Progenitor cell of endocrine pancreas (in vitro differentiated cells): Measurements from ENCODE around the gene VWA8. TPM values are rescaled to one million over a fixed set of nuclear protein-coding genes. Genes with fewer than 3 reads are reported as not detected.

Source experiments
- DNase-seq: peaks from one replicate; pipeline ENCODE4 v3.0.0; 2021; ENCODE audit warnings: low spot score; ENCODE audit not compliant: unreplicated experiment
- H3K27ac Mint-ChIP-seq: 2 replicates; pipeline ENCODE4 v1.8.0; 2021; ENCODE audit warnings: mild to moderate bottlenecking, moderate library complexity, mixed read lengths
- H3K27me3 Mint-ChIP-seq: 2 replicates; pipeline ENCODE4 v1.8.0; 2021; ENCODE audit warnings: mixed read lengths
- H3K36me3 Mint-ChIP-seq: 2 replicates; pipeline ENCODE4 v1.8.0; 2022; ENCODE audit warnings: mixed read lengths; ENCODE audit not compliant: insufficient read depth
- H3K4me1 Mint-ChIP-seq: 2 replicates; pipeline ENCODE4 v1.8.0; 2021; ENCODE audit warnings: low read depth, mixed read lengths
- H3K4me3 Mint-ChIP-seq: 2 replicates; pipeline ENCODE4 v1.8.0; 2021; ENCODE audit warnings: low read depth, mild to moderate bottlenecking, moderate library complexity, mixed read lengths
- H3K9me3 Mint-ChIP-seq: 2 replicates; pipeline ENCODE4 v1.8.0; 2021; ENCODE audit warnings: low read depth, mixed read lengths
- CTCF ChIP-seq: fragments of 200-600 bp; sonication (generic); IDR thresholded peaks from one replicate; pipeline ENCODE4 v1.5.0; 2021; ENCODE audit warnings: antibody characterized with exemption, mild to moderate bottlenecking; ENCODE audit not compliant: unreplicated experiment
- total RNA-seq: library from RNA; stranded (reverse); gene quantifications from 2 replicates; pipeline ENCODE4 v1.2.1, GENCODE V29; 2021

Gene VWA8
- total RNA-seq, 1 donor from 2014 or later, result 24.1 TPM

DNA sequence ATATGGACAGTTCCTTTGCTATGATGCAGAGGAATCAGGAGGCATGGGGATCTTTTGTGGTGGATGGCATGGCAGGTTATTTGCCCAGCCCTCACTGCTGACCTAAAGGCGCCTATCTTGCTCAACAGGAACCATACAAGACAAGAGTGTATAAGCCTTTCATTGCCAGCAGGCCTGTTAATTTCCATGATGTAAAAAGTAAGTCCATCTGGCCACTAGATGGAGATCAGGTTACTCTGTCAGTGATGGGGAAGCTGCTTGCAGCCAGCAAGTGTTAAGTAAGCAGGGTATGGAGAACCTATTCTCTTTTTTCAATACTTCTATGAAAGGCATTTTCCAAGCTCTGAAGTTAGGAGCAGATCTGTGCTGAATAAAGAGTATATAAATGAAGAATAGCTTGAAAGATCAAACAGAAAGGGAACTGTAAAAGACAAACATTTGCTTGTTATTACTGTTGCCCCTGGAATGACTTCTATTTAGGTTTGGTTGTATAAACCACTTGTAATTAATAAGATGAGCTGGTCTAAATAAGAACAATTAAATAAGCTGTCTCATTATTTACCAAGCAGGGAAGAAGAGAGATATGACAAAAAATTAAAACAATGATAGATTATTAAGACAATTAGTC lies 292.7 kb downstream of the VWA8 start:
- no peaks in the 10 kb centered on the region for H3K27me3 Mint-ChIP-seq
- peak; percentile 15 for DNase-seq
- H3K4me3 Mint-ChIP-seq, result no peak overlapping the region
- H3K4me1 Mint-ChIP-seq, result peaks cover 1% of the 10 kb centered on the region
- H3K36me3 Mint-ChIP-seq, result no peaks in the 10 kb centered on the region
- TF ChIP-seq CTCF, result peak; percentile 83
- H3K27ac Mint-ChIP-seq, result no peak overlapping the region
- no peaks in the 10 kb centered on the region for H3K9me3 Mint-ChIP-seq

- no peak for DNase-seq
- peaks cover 1% of the 10 kb centered on the region for H3K4me1 Mint-ChIP-seq
- no peaks in the 10 kb centered on the region for H3K27me3 Mint-ChIP-seq
- H3K36me3 Mint-ChIP-seq, result no peaks in the 10 kb centered on the region
- H3K27ac Mint-ChIP-seq, result no peak overlapping the region
- TF ChIP-seq CTCF, result no peak
- H3K9me3 Mint-ChIP-seq, result no peaks in the 10 kb centered on the region
- no peak overlapping the region for H3K4me3 Mint-ChIP-seq
These were observed 294.3 kb downstream of the VWA8 start for GRCh38 chr13:41666644-41667043.

- no peaks in the 10 kb centered on the region for H3K9me3 Mint-ChIP-seq
- no peak for DNase-seq
- no peak for TF ChIP-seq CTCF
- H3K36me3 Mint-ChIP-seq, result no peaks in the 10 kb centered on the region
- H3K27me3 Mint-ChIP-seq, result no peaks in the 10 kb centered on the region
- no peak overlapping the region for H3K27ac Mint-ChIP-seq
- H3K4me1 Mint-ChIP-seq, result no peaks in the 10 kb centered on the region
- no peak overlapping the region for H3K4me3 Mint-ChIP-seq
These were observed 300.5 kb downstream of the VWA8 start for GRCh38 chr13:41660411-41660810.

DNA sequence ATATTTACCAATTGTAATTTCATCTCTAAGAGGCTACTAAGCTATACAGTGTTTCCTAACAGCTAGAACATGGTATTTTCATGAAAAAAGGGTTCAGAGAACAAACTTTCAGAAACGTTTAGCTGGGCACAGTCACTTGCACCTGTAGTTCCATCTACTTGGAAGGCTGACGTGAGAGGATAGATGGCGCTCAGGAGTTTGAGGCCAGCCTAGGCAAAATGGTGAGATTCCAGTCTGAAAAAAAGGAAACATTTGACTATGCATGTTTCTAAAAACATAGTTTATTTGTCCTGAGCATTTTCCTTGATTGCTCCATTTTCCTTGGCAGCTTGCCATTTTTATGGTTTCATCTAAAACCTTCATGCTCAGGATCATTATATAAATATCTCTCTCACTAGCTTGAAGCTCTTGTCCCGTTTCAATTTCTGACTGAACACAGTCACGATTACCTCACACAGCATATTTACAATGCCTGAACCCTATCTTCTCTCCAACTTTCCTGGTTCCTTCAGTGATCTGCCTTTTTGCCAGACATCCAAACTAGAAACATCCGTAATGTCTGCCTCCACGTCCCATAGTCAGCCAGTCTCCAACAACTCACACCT lies 302.8 kb downstream of the VWA8 start:
- Mint-ChIP-seq H3K27ac (no peak overlapping the region), H3K4me1 (no peaks in the 10 kb centered on the region), H3K4me3 (no peak overlapping the region), H3K9me3 (peaks cover 4% of the 10 kb centered on the region), H3K36me3 (peaks cover 8% of the 10 kb centered on the region), H3K27me3 (no peaks in the 10 kb centered on the region)
- no peak for DNase-seq
- no peak for TF ChIP-seq CTCF

DNA sequence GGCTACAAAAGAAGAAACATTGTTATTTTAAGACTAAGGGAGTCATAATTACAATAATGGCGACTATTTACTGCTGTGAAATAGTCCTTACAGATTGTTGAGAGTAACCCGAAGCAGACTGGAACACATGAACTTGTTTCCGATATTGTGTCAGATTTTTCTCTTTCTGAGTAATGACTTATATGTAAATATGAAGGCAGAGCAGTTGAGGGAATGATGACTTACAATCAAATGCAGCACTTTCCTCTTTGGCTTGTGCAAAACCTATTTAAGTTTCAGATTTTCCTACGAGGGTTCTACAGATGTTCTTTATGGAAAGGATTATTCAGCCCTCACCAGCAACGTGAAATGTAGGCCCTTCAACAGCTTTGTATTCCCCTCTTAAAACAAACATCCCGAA lies 304.9 kb downstream of the VWA8 start:
- Mint-ChIP-seq H3K4me3 (no peak overlapping the region), H3K9me3 (peaks cover 4% of the 10 kb centered on the region)
- no peak for TF ChIP-seq CTCF

More for the DNA sequence above, 304.9 kb downstream of the VWA8 start:
- Mint-ChIP-seq H3K36me3 (peaks cover 8% of the 10 kb centered on the region), H3K27me3 (no peaks in the 10 kb centered on the region), H3K4me1 (peaks cover 6% of the 10 kb centered on the region), H3K27ac (no peak overlapping the region)
- DNase-seq, result no peak
